HG03571 (cell line): ENCODE data around the gene CCDC57.

Source experiments
- ATAC-seq: cut with Tn5 transposase; IDR thresholded peaks from one replicate; pipeline ENCODE4 v1.9.1; 2021; ENCODE audit not compliant: unreplicated experiment

The CCDC57 gene

GRCh38 chr17:82247182-82247823 is 34.7 kb upstream of the CCDC57 start:
- ATAC-seq, result no peak

- ATAC-seq, result no peak
These were observed 33.9 kb upstream of the CCDC57 start for GRCh38 chr17:82246365-82247181.

- no peak for ATAC-seq
These were observed 33.4 kb upstream of the CCDC57 start for GRCh38 chr17:82246040-82246364.

- no peak for ATAC-seq
These were observed 32.7 kb upstream of the CCDC57 start for GRCh38 chr17:82245134-82246039.

- ATAC-seq, result no peak
These were observed 31.9 kb upstream of the CCDC57 start for GRCh38 chr17:82244413-82245133.

GRCh38 chr17:82243648-82244412 is 31.2 kb upstream of the CCDC57 start:
- ATAC-seq, result no peak

GRCh38 chr17:82242977-82243647 is 30.5 kb upstream of the CCDC57 start:
- ATAC-seq, result no peak

- ATAC-seq, result no peak
These were observed 30.0 kb upstream of the CCDC57 start for GRCh38 chr17:82242698-82242976.

- no peak for ATAC-seq
These were observed 29.5 kb upstream of the CCDC57 start for GRCh38 chr17:82241926-82242697.

- no peak for ATAC-seq
These were observed 28.7 kb upstream of the CCDC57 start for GRCh38 chr17:82241183-82241925.

- ATAC-seq, result no peak
These were observed 28.0 kb upstream of the CCDC57 start for GRCh38 chr17:82240506-82241182.

GRCh38 chr17:82239926-82240505 is 27.4 kb upstream of the CCDC57 start:
- ATAC-seq, result no peak

- no peak for ATAC-seq
These were observed 26.8 kb upstream of the CCDC57 start for GRCh38 chr17:82239401-82239925.

- ATAC-seq, result no peak
These were observed 26.0 kb upstream of the CCDC57 start for GRCh38 chr17:82238472-82239201.

GRCh38 chr17:82237746-82238471 is 25.3 kb upstream of the CCDC57 start:
- no peak for ATAC-seq
